Osteocyte (in vitro differentiated cells): ENCODE measurements around the gene GDA. TPM values are rescaled to one million over a fixed set of nuclear protein-coding genes. Genes with fewer than 3 reads are reported as not detected.

ENCODE experiments used
- DNase-seq: peaks from one replicate; pipeline ENCODE4 v3.0.0; 2021; ENCODE audit warnings: mixed read lengths; ENCODE audit not compliant: unreplicated experiment; ENCODE audit errors: extremely low spot score
- H3K27ac Mint-ChIP-seq: one replicate; pipeline ENCODE4 v1.8.0; 2021; ENCODE audit warnings: mild to moderate bottlenecking, mixed read lengths; ENCODE audit not compliant: unreplicated experiment
- H3K27me3 Mint-ChIP-seq: one replicate; pipeline ENCODE4 v1.8.0; 2021; ENCODE audit warnings: mixed read lengths; ENCODE audit not compliant: unreplicated experiment
- H3K36me3 Mint-ChIP-seq: one replicate; pipeline ENCODE4 v1.8.0; 2021; ENCODE audit warnings: mixed read lengths; ENCODE audit not compliant: unreplicated experiment
- H3K4me1 Mint-ChIP-seq: one replicate; pipeline ENCODE4 v1.8.0; 2021; ENCODE audit warnings: mixed read lengths; ENCODE audit not compliant: unreplicated experiment
- H3K4me3 Mint-ChIP-seq: one replicate; pipeline ENCODE4 v1.8.0; 2021; ENCODE audit warnings: mild to moderate bottlenecking, moderate library complexity, mixed read lengths; ENCODE audit not compliant: unreplicated experiment
- H3K9me3 Mint-ChIP-seq: one replicate; pipeline ENCODE4 v1.8.0; 2021; ENCODE audit warnings: mixed read lengths; ENCODE audit not compliant: unreplicated experiment
- total RNA-seq: library from RNA; stranded (reverse); gene quantifications from 2 replicates; pipeline ENCODE4 v1.2.1, GENCODE V29; 2021
- TF ChIP-seq, protein P1 (sequence below): fragments of 200-600 bp; sonication (generic); IDR thresholded peaks from 2 replicates; pipeline ENCODE4 v1.5.0; 2021; ENCODE audit warnings: antibody characterized with exemption, mild to moderate bottlenecking, moderate library complexity

GDA gene
- total RNA-seq, 1 donor from 2014 or later: not detected

DNA sequence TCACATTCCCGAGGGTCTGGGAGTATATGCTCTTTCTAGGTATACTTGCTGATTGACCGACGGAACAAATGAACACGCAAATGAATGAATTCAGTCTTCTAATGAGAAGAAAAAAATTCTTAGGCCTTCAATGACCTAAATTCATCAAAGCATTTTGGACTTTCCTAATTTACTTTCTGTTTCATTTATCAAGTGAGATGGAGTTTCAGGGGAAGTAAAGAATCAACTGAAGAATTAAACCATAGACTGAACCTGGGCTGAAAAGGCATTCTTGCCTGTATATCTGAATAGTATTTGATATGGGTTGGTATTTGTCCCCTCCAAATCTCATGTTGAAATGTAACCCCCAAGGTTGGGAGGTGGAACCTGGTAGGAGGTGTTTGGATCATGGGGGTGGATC, 151.6 kb downstream of the GDA start:
- no peaks in the 10 kb centered on the region for H3K4me1 Mint-ChIP-seq
- TF ChIP-seq, protein P1, sequence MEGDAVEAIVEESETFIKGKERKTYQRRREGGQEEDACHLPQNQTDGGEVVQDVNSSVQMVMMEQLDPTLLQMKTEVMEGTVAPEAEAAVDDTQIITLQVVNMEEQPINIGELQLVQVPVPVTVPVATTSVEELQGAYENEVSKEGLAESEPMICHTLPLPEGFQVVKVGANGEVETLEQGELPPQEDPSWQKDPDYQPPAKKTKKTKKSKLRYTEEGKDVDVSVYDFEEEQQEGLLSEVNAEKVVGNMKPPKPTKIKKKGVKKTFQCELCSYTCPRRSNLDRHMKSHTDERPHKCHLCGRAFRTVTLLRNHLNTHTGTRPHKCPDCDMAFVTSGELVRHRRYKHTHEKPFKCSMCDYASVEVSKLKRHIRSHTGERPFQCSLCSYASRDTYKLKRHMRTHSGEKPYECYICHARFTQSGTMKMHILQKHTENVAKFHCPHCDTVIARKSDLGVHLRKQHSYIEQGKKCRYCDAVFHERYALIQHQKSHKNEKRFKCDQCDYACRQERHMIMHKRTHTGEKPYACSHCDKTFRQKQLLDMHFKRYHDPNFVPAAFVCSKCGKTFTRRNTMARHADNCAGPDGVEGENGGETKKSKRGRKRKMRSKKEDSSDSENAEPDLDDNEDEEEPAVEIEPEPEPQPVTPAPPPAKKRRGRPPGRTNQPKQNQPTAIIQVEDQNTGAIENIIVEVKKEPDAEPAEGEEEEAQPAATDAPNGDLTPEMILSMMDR: no peak
- H3K27me3 Mint-ChIP-seq: no peaks in the 10 kb centered on the region
- DNase-seq: no peak
- H3K36me3 Mint-ChIP-seq: no peaks in the 10 kb centered on the region
- H3K4me3 Mint-ChIP-seq: no peak overlapping the region
- H3K9me3 Mint-ChIP-seq: no peaks in the 10 kb centered on the region
- no peak overlapping the region for H3K27ac Mint-ChIP-seq

Other genes starting within 250 kb of the GDA start
- gene ABHD17B, start 238.2 kb upstream of the GDA start, total RNA-seq: 15.6 and 16.2 TPM in 2 replicates
- 10.8 and 11.6 TPM in 2 replicates for gene C9orf85, start 237.8 kb upstream of the GDA start, total RNA-seq
- not detected in 2 replicates for gene C9orf57, start 88.8 kb upstream of the GDA start, total RNA-seq
- 208 and 233 TPM in 2 replicates for gene ZFAND5, start 215.8 kb downstream of the GDA start, total RNA-seq